ENCODE measurements around the gene WNT4.

The WNT4 gene

GRCh38 chr1:22184892-22185612 is 42.2 kb upstream of the WNT4 start:
- POLR2A ChIA-PET, result no interaction called here
- Histone ChIP-seq H3K36me3 (ENCODE audit: control insufficient read depth in 4 of 4, insufficient read depth in 4 of 4, low read length in 3 of 4) (no peaks in the 10 kb centered on the region), H3K9me3 (ENCODE audit: control extremely low read depth in 1 of 5, control insufficient read depth in 4 of 5, insufficient read depth in 2 of 5, low read depth in 1 of 5, low read length in 4 of 5) (no peaks in the 10 kb centered on the region), H3K4me3 (ENCODE audit: control insufficient read depth in 1 of 7, extremely low read depth in 1 of 7, insufficient read depth in 4 of 7, low read depth in 2 of 7, low read length in 6 of 7) (no peak overlapping the region), H3K27ac (ENCODE audit: insufficient read depth in 1 of 2, low read depth in 1 of 2, low read length in 2 of 2, poor library complexity in 1 of 2, severe bottlenecking in 2 of 2) (no peak overlapping the region), H3K4me1 (ENCODE audit: control extremely low read depth in 1 of 4, control insufficient read depth in 4 of 4, insufficient read depth in 4 of 4, low read length in 3 of 4) (no peaks in the 10 kb centered on the region), H3K27me3 (replicated peaks in 2 of 5; ENCODE audit: control insufficient read depth in 4 of 5, insufficient read depth in 5 of 5, low read length in 4 of 5) (peaks cover 0 to 41% (median 12%) of the 10 kb centered on the region in 5 experiments)
- 63% methylated on average over 17 of the region's 21 CpGs for WGBS (ENCODE audit: insufficient coverage)
- CTCF ChIA-PET, result no interaction called here
- DNase-seq, result peak; percentile 41 to 70 (median 60)

DNA sequence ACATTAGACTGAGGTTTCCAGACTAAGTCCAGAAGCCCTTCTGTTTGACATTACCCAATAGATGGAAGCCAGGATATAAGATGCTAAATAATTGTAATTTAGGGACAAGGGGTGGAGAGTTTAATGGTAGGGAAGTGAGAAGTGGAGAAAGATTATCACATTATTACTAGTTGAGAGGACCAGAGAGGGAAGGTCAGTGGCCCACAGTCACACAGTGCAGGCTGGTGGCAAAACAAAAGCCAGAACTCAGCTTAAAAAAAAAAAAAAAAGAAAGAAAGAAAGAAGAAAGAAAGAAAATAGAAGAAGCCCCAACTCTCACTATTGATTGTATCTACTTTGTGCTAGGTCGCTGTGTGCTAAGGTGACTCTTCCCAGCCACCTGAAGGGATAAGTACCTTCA is 41.6 kb upstream of the WNT4 start:
- no peak for DNase-seq
- ChIA-PET CTCF (no interaction called here), POLR2A (no interaction called here)
- Histone ChIP-seq H3K36me3 (ENCODE audit: control insufficient read depth in 4 of 4, insufficient read depth in 4 of 4, low read length in 3 of 4) (no peaks in the 10 kb centered on the region), H3K9me3 (ENCODE audit: control extremely low read depth in 1 of 5, control insufficient read depth in 4 of 5, insufficient read depth in 2 of 5, low read depth in 1 of 5, low read length in 4 of 5) (no peaks in the 10 kb centered on the region), H3K27me3 (replicated peaks in 2 of 5; ENCODE audit: control insufficient read depth in 4 of 5, insufficient read depth in 5 of 5, low read length in 4 of 5) (peaks cover 0 to 41% (median 12%) of the 10 kb centered on the region in 5 experiments), H3K27ac (ENCODE audit: insufficient read depth in 1 of 2, low read depth in 1 of 2, low read length in 2 of 2, poor library complexity in 1 of 2, severe bottlenecking in 2 of 2) (no peak overlapping the region), H3K4me3 (ENCODE audit: control insufficient read depth in 1 of 7, extremely low read depth in 1 of 7, insufficient read depth in 4 of 7, low read depth in 2 of 7, low read length in 6 of 7) (no peak overlapping the region), H3K4me1 (ENCODE audit: control extremely low read depth in 1 of 4, control insufficient read depth in 4 of 4, insufficient read depth in 4 of 4, low read length in 3 of 4) (no peaks in the 10 kb centered on the region)
- 100% methylated on average over 1 of the region's 1 CpG for WGBS (ENCODE audit: insufficient coverage)

GRCh38 chr1:22182715-22183114 is 39.8 kb upstream of the WNT4 start:
- Histone ChIP-seq H3K27ac (ENCODE audit: insufficient read depth in 1 of 2, low read depth in 1 of 2, low read length in 2 of 2, poor library complexity in 1 of 2, severe bottlenecking in 2 of 2) (no peak overlapping the region), H3K27me3 (replicated peaks in 2 of 5; ENCODE audit: control insufficient read depth in 4 of 5, insufficient read depth in 5 of 5, low read length in 4 of 5) (peaks cover 0 to 41% (median 12%) of the 10 kb centered on the region in 5 experiments), H3K36me3 (ENCODE audit: control insufficient read depth in 4 of 4, insufficient read depth in 4 of 4, low read length in 3 of 4) (no peaks in the 10 kb centered on the region), H3K4me1 (ENCODE audit: control extremely low read depth in 1 of 4, control insufficient read depth in 4 of 4, insufficient read depth in 4 of 4, low read length in 3 of 4) (no peaks in the 10 kb centered on the region), H3K4me3 (ENCODE audit: control insufficient read depth in 1 of 7, extremely low read depth in 1 of 7, insufficient read depth in 4 of 7, low read depth in 2 of 7, low read length in 6 of 7) (no peak overlapping the region), H3K9me3 (ENCODE audit: control extremely low read depth in 1 of 5, control insufficient read depth in 4 of 5, insufficient read depth in 2 of 5, low read depth in 1 of 5, low read length in 4 of 5) (peaks cover 0 to 3% (median 0%) of the 10 kb centered on the region in 5 experiments)
- no peak for DNase-seq
- POLR2A ChIA-PET, result no interaction called here
- WGBS (ENCODE audit: insufficient coverage), result 73% methylated on average over 11 of the region's 11 CpGs
- CTCF ChIA-PET, result no interaction called here

GRCh38 chr1:22179197-22179803 is 36.4 kb upstream of the WNT4 start:
- ChIA-PET CTCF (no interaction called here), POLR2A (interaction anchor here (0.6 kb wide), 1 partner anchor 15 kb away, joined by 4 read pairs; no protein-coding TSS in a partner anchor)
- peaks cover 0 to 2% (median 0%) of the 10 kb centered on the region in 4 experiments for H3K4me1 ChIP-seq (ENCODE audit: control extremely low read depth in 1 of 4, control insufficient read depth in 4 of 4, insufficient read depth in 4 of 4, low read length in 3 of 4)
- WGBS (ENCODE audit: insufficient coverage), result 100% methylated on average over 2 of the region's 2 CpGs
- no peak overlapping the region for H3K4me3 ChIP-seq (ENCODE audit: control insufficient read depth in 1 of 7, extremely low read depth in 1 of 7, insufficient read depth in 4 of 7, low read depth in 2 of 7, low read length in 6 of 7)
- no peaks in the 10 kb centered on the region for H3K36me3 ChIP-seq (ENCODE audit: control insufficient read depth in 4 of 4, insufficient read depth in 4 of 4, low read length in 3 of 4)
- H3K27ac ChIP-seq (ENCODE audit: insufficient read depth in 1 of 2, low read depth in 1 of 2, low read length in 2 of 2, poor library complexity in 1 of 2, severe bottlenecking in 2 of 2), result no peak overlapping the region
- H3K27me3 ChIP-seq (replicated peaks in 2 of 5; ENCODE audit: control insufficient read depth in 4 of 5, insufficient read depth in 5 of 5, low read length in 4 of 5), result peaks cover 0 to 28% (median 10%) of the 10 kb centered on the region in 5 experiments
- no peak for DNase-seq
- H3K9me3 ChIP-seq (ENCODE audit: control extremely low read depth in 1 of 5, control insufficient read depth in 4 of 5, insufficient read depth in 2 of 5, low read depth in 1 of 5, low read length in 4 of 5), result peaks cover 0 to 3% (median 0%) of the 10 kb centered on the region in 5 experiments

DNA sequence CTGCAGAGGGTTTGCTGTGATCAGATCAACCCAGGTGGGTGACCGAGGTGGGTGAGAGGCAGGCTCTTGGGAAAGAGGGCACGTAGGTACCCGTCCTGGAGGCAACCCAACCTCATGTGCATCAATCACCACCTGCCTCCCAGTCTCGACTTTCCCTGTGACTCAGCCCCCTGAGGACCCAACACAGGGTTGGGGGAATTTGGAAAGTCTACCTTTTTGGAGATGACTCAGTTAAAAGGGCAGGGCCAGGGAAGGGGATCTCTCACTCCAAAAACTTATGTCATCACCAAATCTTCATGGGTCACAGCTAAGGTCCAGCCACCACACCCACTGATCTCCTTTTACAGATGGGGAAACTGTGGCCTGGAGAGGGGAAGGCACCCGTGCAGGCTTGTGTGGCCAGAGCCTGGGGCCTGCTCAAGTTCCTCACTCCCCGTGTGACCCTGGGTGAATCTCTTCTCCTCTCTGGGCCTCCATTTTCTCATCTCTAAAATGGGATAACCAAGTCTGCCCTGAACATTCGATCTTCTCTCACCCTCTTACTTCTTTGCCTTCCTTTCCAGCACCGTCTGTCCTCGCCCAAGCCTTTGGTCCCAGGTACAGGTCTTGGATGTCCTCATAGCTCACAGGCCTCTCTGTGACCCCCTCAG is 34.6 kb upstream of the WNT4 start:
- no peak overlapping the region for H3K27ac ChIP-seq (ENCODE audit: insufficient read depth in 1 of 2, low read depth in 1 of 2, low read length in 2 of 2, poor library complexity in 1 of 2, severe bottlenecking in 2 of 2)
- ChIA-PET CTCF (no interaction called here), POLR2A (no interaction called here)
- DNase-seq, result no peak
- 89% methylated on average over 8 of the region's 9 CpGs for WGBS (ENCODE audit: insufficient coverage)
- peaks cover 0 to 6% (median 2%) of the 10 kb centered on the region in 5 experiments for H3K9me3 ChIP-seq (ENCODE audit: control extremely low read depth in 1 of 5, control insufficient read depth in 4 of 5, insufficient read depth in 2 of 5, low read depth in 1 of 5, low read length in 4 of 5)
- H3K27me3 ChIP-seq (replicated peaks in 2 of 5; ENCODE audit: control insufficient read depth in 4 of 5, insufficient read depth in 5 of 5, low read length in 4 of 5), result peaks cover 0 to 14% (median 6%) of the 10 kb centered on the region in 5 experiments
- no peak overlapping the region for H3K4me3 ChIP-seq (ENCODE audit: control insufficient read depth in 1 of 7, extremely low read depth in 1 of 7, insufficient read depth in 4 of 7, low read depth in 2 of 7, low read length in 6 of 7)
- no peaks in the 10 kb centered on the region for H3K36me3 ChIP-seq (ENCODE audit: control insufficient read depth in 4 of 4, insufficient read depth in 4 of 4, low read length in 3 of 4)
- peaks cover 0 to 2% (median 0%) of the 10 kb centered on the region in 4 experiments for H3K4me1 ChIP-seq (ENCODE audit: control extremely low read depth in 1 of 4, control insufficient read depth in 4 of 4, insufficient read depth in 4 of 4, low read length in 3 of 4)

- DNase-seq, result peak in 1 of 3 donors; percentile 19
- POLR2A ChIA-PET, result no interaction called here
- CTCF ChIA-PET, result no interaction called here
- Histone ChIP-seq H3K4me1 (ENCODE audit: control extremely low read depth in 1 of 4, control insufficient read depth in 4 of 4, insufficient read depth in 4 of 4, low read length in 3 of 4) (peaks cover 0 to 2% (median 0%) of the 10 kb centered on the region in 4 experiments), H3K36me3 (ENCODE audit: control insufficient read depth in 4 of 4, insufficient read depth in 4 of 4, low read length in 3 of 4) (no peaks in the 10 kb centered on the region), H3K9me3 (ENCODE audit: control extremely low read depth in 1 of 5, control insufficient read depth in 4 of 5, insufficient read depth in 2 of 5, low read depth in 1 of 5, low read length in 4 of 5) (peaks cover 0 to 6% (median 2%) of the 10 kb centered on the region in 5 experiments), H3K27ac (ENCODE audit: insufficient read depth in 1 of 2, low read depth in 1 of 2, low read length in 2 of 2, poor library complexity in 1 of 2, severe bottlenecking in 2 of 2) (no peak overlapping the region), H3K27me3 (replicated peaks in 2 of 5; ENCODE audit: control insufficient read depth in 4 of 5, insufficient read depth in 5 of 5, low read length in 4 of 5) (peaks cover 0 to 9% (median 2%) of the 10 kb centered on the region in 5 experiments), H3K4me3 (ENCODE audit: control insufficient read depth in 1 of 7, extremely low read depth in 1 of 7, insufficient read depth in 4 of 7, low read depth in 2 of 7, low read length in 6 of 7) (no peak overlapping the region)
- WGBS (ENCODE audit: insufficient coverage), result 37% methylated on average over 4 of the region's 5 CpGs
Measured at GRCh38 chr1:22176258-22176657, 33.4 kb upstream of the WNT4 start.

Measured in common myeloid progenitor, CD34-positive (primary cell).